Gastroesophageal sphincter (tissue), 3 donors: Measurements from ENCODE around the gene C19orf53.
A peak's percentile ranks its signal among the peaks of the same experiment; 100 is the strongest.

ENCODE experiments used
- POLR2A ChIP-seq, 2 donors: fragments of 450-650 bp; IDR thresholded peaks; one replicate each; pipeline ENCODE4 v1.6.1; 2017; ENCODE audit warnings: antibody characterized with exemption in 2 of 2, mild to moderate bottlenecking in 2 of 2, moderate library complexity in 1 of 2
- TF ChIP-seq, protein P1 (sequence below), 4 experiments: fragments of 200-600 bp in 2 of 4; fragments of 450-650 bp in 2 of 4; sonication (generic) in 1 of 4; IDR thresholded peaks; one replicate each; pipeline ENCODE4 v1.5.1; 2017 to 2019; ENCODE audit warnings: antibody characterized with exemption in 4 of 4, mild to moderate bottlenecking in 2 of 4, moderate library complexity in 2 of 4

DNA sequence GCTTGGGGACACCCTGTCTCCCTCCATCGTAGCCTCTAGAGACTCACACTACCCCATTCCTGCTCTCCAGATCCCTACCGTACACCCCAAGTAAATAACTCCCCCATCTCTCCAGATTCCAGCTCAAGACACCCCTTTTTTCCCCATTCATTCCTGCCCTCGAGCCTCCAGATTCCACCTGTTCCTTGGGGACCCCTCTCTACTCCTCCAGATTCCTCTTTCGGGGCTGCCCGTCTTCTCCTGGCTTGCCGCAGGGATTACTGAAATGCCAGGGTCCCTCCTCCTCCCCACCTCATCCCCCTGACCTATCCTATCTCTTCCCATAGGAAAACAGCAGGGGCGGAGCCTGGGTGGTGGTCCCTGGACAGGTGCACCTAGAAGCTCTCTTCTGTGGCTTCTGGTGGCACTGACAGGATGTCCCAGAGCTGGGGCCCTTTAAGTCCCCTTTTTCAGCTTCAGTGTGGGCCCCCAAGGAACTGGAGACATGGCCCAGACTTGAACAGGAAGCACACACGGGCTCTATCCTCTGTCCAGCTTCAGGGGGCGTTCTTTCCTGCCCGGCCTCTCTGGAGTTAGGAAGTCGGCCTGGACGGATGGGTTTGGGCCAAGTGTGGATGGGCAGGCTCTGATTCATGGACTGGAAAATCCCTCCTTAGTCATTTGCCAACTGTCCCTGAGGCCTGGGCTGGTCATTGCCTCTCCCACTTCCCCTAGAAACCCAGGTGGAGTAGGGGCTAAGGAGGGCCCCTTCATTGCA is 22.2 kb downstream of the C19orf53 start:
- TF ChIP-seq POLR2A (IDR thresholded peaks at IDR 0.05): no peak
- TF ChIP-seq, protein P1, sequence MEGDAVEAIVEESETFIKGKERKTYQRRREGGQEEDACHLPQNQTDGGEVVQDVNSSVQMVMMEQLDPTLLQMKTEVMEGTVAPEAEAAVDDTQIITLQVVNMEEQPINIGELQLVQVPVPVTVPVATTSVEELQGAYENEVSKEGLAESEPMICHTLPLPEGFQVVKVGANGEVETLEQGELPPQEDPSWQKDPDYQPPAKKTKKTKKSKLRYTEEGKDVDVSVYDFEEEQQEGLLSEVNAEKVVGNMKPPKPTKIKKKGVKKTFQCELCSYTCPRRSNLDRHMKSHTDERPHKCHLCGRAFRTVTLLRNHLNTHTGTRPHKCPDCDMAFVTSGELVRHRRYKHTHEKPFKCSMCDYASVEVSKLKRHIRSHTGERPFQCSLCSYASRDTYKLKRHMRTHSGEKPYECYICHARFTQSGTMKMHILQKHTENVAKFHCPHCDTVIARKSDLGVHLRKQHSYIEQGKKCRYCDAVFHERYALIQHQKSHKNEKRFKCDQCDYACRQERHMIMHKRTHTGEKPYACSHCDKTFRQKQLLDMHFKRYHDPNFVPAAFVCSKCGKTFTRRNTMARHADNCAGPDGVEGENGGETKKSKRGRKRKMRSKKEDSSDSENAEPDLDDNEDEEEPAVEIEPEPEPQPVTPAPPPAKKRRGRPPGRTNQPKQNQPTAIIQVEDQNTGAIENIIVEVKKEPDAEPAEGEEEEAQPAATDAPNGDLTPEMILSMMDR (IDR thresholded peaks at IDR 0.05): peak in 1 of 4 experiments; percentile 43
